ENCODE measurements around the gene HMCN1. TPM values are rescaled to one million over a fixed set of nuclear protein-coding genes. Genes with fewer than 3 reads are reported as not detected.

HMCN1 gene
- total RNA-seq, 1 donor from 2014 or later: 28.0 TPM

- intact Hi-C loops (cut with DNase I): no loop called here
- no peaks in the 10 kb centered on the region for H3K9me3 ChIP-seq
- H3K27me3 ChIP-seq (ENCODE audit: low read depth): no peaks in the 10 kb centered on the region
- H3K36me3 ChIP-seq: no peaks in the 10 kb centered on the region
- no peak for DNase-seq
- H3K4me3 ChIP-seq: no peak overlapping the region
- no peak for ATAC-seq
- TF ChIP-seq CTCF (IDR thresholded peaks at IDR 0.05): no peak
- no peak overlapping the region for H3K27ac ChIP-seq
- H3K4me1 ChIP-seq: peaks cover 4% of the 10 kb centered on the region
Observed at GRCh38 chr1:186079084-186079684, 345.0 kb downstream of the HMCN1 start.

- ATAC-seq: peak; percentile 65 to 83
- Histone ChIP-seq H3K4me1 (no peaks in the 10 kb centered on the region), H3K4me3 (no peak overlapping the region), H3K36me3 (no peaks in the 10 kb centered on the region), H3K27me3 (ENCODE audit: low read depth) (no peaks in the 10 kb centered on the region), H3K27ac (peak overlapping the region; percentile 14), H3K9me3 (no peaks in the 10 kb centered on the region)
- intact Hi-C loops (cut with DNase I): no loop called here
- DNase-seq: peak; percentile 67
- no peak for TF ChIP-seq CTCF (IDR thresholded peaks at IDR 0.05)
Observed at GRCh38 chr1:186082235-186082937, 348.2 kb downstream of the HMCN1 start.

GRCh38 chr1:186086583-186086982 lies 352.4 kb downstream of the HMCN1 start:
- no peak for DNase-seq
- TF ChIP-seq CTCF (IDR thresholded peaks at IDR 0.05): no peak
- no peaks in the 10 kb centered on the region for H3K27me3 ChIP-seq (ENCODE audit: low read depth)
- H3K4me1 ChIP-seq: no peaks in the 10 kb centered on the region
- no peaks in the 10 kb centered on the region for H3K36me3 ChIP-seq
- intact Hi-C loops (cut with DNase I): no loop called here
- no peak for ATAC-seq
- H3K27ac ChIP-seq: no peak overlapping the region
- H3K9me3 ChIP-seq: no peaks in the 10 kb centered on the region
- no peak overlapping the region for H3K4me3 ChIP-seq

DNA sequence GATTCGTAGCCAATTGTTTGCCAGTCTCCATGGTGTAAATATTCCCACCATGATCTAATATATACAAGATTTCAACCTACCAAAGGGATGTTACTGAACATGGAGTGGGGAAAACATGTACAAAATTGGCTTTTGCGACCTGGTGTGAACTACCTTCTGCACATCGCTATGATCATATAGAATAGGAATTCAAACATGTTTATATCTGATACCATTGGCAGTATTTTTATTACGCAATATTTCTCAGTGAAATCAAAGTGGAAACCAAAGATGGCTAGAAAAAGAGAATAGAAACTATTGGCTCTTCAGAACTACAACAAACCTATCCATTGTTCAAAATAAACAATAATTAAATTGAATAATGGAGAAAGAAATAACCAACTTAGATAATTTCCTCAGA lies 355.7 kb downstream of the HMCN1 start:
- Histone ChIP-seq H3K27me3 (ENCODE audit: low read depth) (no peaks in the 10 kb centered on the region), H3K4me3 (no peak overlapping the region), H3K27ac (no peak overlapping the region), H3K4me1 (peaks cover 21% of the 10 kb centered on the region), H3K36me3 (no peaks in the 10 kb centered on the region), H3K9me3 (no peaks in the 10 kb centered on the region)
- TF ChIP-seq CTCF (IDR thresholded peaks at IDR 0.05): no peak
- intact Hi-C loops (cut with DNase I): no loop called here
- DNase-seq (no peak), ATAC-seq (no peak)

DNA sequence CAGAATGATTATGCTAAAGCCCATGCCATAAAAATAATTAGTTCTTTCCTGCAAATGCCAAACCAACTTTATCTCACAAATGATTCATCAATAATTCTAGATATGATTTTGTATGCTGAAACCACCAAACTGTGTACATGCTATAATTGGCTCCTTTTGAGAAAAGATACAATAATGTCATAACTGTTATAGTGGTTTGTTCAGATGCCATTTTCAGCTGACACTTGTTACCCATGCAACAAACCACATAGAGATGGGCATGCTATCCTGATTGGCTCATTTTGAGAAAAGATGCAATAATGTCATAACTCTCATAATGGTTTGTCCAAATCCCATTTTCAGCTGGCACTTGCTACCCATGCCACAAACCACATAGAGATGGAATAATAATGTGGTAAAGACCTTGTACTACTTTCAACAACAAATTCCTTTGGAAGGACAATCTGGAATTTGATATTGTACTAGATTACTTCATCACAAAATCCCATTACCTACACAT lies 357.1 kb downstream of the HMCN1 start:
- no peak for ATAC-seq
- no peak for TF ChIP-seq CTCF (IDR thresholded peaks at IDR 0.05)
- intact Hi-C loops (cut with DNase I): no loop called here
- H3K4me3 ChIP-seq: no peak overlapping the region
- H3K27me3 ChIP-seq (ENCODE audit: low read depth): no peaks in the 10 kb centered on the region
- no peaks in the 10 kb centered on the region for H3K9me3 ChIP-seq
- H3K4me1 ChIP-seq: peaks cover 24% of the 10 kb centered on the region
- no peaks in the 10 kb centered on the region for H3K36me3 ChIP-seq
- DNase-seq: no peak
- H3K27ac ChIP-seq: no peak overlapping the region
